Motor neuron (in vitro differentiated cells): ENCODE results near the gene VPS18. TPM values are rescaled to one million over a fixed set of nuclear protein-coding genes. Genes with fewer than 3 reads are reported as not detected.
A peak's percentile ranks its signal among the peaks of the same experiment; 100 is the strongest.

ENCODE experiments used
- ATAC-seq, 8 experiments: fragments of 200-7000 bp; cut with Tn5 transposase; replicated peaks in 6 of 8; 2 replicates each; pipeline ENCODE4 v1.8.0; 2021; ENCODE audit warnings: mild to moderate bottlenecking in 8 of 8, moderate library complexity in 8 of 8
- H3K27ac ChIP-seq, 2 donors: fragments of 250-450 bp; sonication (Bioruptor Pico); 2 replicates each; pipeline ENCODE4 v1.9.0; 2021; ENCODE audit warnings: antibody characterized with exemption in 2 of 2, mild to moderate bottlenecking in 2 of 2, moderate library complexity in 1 of 2
- H3K4me1 ChIP-seq, 2 donors: fragments of 250-450 bp; sonication (Bioruptor Pico); replicated peaks in 1 of 2; 2 replicates each; pipeline ENCODE4 v1.6.1; 2021; ENCODE audit warnings: antibody characterized with exemption in 2 of 2, mild to moderate bottlenecking in 2 of 2, moderate library complexity in 1 of 2
- H3K4me3 ChIP-seq, 5 donors: fragments of 250-450 bp; sonication (Bioruptor Pico); 2 replicates each; pipeline ENCODE4 v1.9.0; 2021; ENCODE audit warnings: antibody characterized with exemption in 5 of 5, mild to moderate bottlenecking in 5 of 5, moderate library complexity in 4 of 5
- WGBS, 10 experiments: fragments of 450-650 bp; shearing (Covaris generic); methylation state at CpG; one replicate each; pipeline ENCODE4 v1.0.0; 2022; 5-methylcytosine and 5-hydroxymethylcytosine counted together
- in situ Hi-C, 9 experiments: fragments of 400-800 bp; cut with MboI; loops; one replicate each; pipeline ENCODE4 v1.15.0; 2021; ENCODE audit warnings: low sequenced_read_pairs in 9 of 9, low pct_unique_long_range_greater_than_20kb in 2 of 9; ENCODE audit not compliant: unreplicated experiment in 9 of 9
- total RNA-seq, 8 experiments: library from RNA; unstranded; fragments of 300-600 nt; gene quantifications; 2 replicates each; pipeline versions ENCODE4 v1.2.3 to v1.2.4, GENCODE V29; 2022

VPS18 gene
- total RNA-seq, 8 experiments from 2014 or later, result 12.9 to 24.9 (median 19.3) TPM

- no peak for ATAC-seq
- Histone ChIP-seq H3K4me3 (no peak overlapping the region), H3K4me1 (no peaks in the 10 kb centered on the region), H3K27ac (no peak overlapping the region)
- in situ Hi-C loops, result no loop called here
- 57 to 100% (median 86%) methylated on average over 1 to 5 of the region's 6 CpGs; no CpG with 5 or more reads in 2 of the 10 experiments for WGBS, 10 experiments
Observed at GRCh38 chr15:40875991-40876730, 18.1 kb upstream of the VPS18 start.

- WGBS, 10 experiments, result 33 to 82% (median 45%) methylated on average over 1 to 2 of the region's 2 CpGs; no CpG with 5 or more reads in 4 of the 10 experiments
- no peak for ATAC-seq
- no peak overlapping the region for H3K4me3 ChIP-seq
- in situ Hi-C loops, result no loop called here
- H3K4me1 ChIP-seq, result no peaks in the 10 kb centered on the region
- H3K27ac ChIP-seq, result no peak overlapping the region
Observed at GRCh38 chr15:40877694-40878093, 16.6 kb upstream of the VPS18 start.

- 80% methylated on average over 1 of the region's 1 CpG; no CpG with 5 or more reads in 9 of the 10 experiments for WGBS, 10 experiments
- ATAC-seq, result peak in 2 of 8 experiments; percentile 58 to 61
- H3K4me1 ChIP-seq, result no peaks in the 10 kb centered on the region
- H3K27ac ChIP-seq, result no peak overlapping the region
- in situ Hi-C loops, result no loop called here
- H3K4me3 ChIP-seq, result no peak overlapping the region
Observed at GRCh38 chr15:40878785-40879184, 15.5 kb upstream of the VPS18 start.

GRCh38 chr15:40879609-40880008 lies 14.6 kb upstream of the VPS18 start:
- no peaks in the 10 kb centered on the region for H3K4me1 ChIP-seq
- WGBS, 10 experiments, result 20 to 100% (median 81%) methylated on average over 1 to 6 of the region's 6 CpGs; no CpG with 5 or more reads in 1 of the 10 experiments
- H3K4me3 ChIP-seq, result no peak overlapping the region
- in situ Hi-C loops, result no loop called here
- H3K27ac ChIP-seq, result no peak overlapping the region
- ATAC-seq, result peak in 2 of 8 experiments; percentile 76 to 83

GRCh38 chr15:40881351-40881750 lies 12.9 kb upstream of the VPS18 start:
- Histone ChIP-seq H3K4me3 (no peak overlapping the region), H3K27ac (no peak overlapping the region), H3K4me1 (no peaks in the 10 kb centered on the region)
- in situ Hi-C loops, result no loop called here
- ATAC-seq, result no peak
- WGBS, 10 experiments, result 55 to 100% (median 82%) methylated on average over 3 to 6 of the region's 6 CpGs; no CpG with 5 or more reads in 1 of the 10 experiments

GRCh38 chr15:40886586-40886985 lies 7.7 kb upstream of the VPS18 start:
- 0 to 80% (median 80%) methylated on average over 1 of the region's 1 CpG; no CpG with 5 or more reads in 7 of the 10 experiments for WGBS, 10 experiments
- Histone ChIP-seq H3K27ac (no peak overlapping the region), H3K4me3 (no peak overlapping the region), H3K4me1 (no peaks in the 10 kb centered on the region)
- in situ Hi-C loops, result no loop called here
- ATAC-seq, result peak in 3 of 8 experiments; percentile 67 to 89 (median 75)

GRCh38 chr15:40889112-40889511 lies 5.1 kb upstream of the VPS18 start:
- Histone ChIP-seq H3K4me3 (no peak overlapping the region), H3K4me1 (no peaks in the 10 kb centered on the region), H3K27ac (no peak overlapping the region)
- no peak for ATAC-seq
- in situ Hi-C loops, result no loop called here

- WGBS, 10 experiments, result 50 to 88% (median 71%) methylated on average over 1 to 5 of the region's 5 CpGs
- ATAC-seq, result no peak
- peaks cover 3 to 5% of the 10 kb centered on the region in 2 donors for H3K4me1 ChIP-seq
- in situ Hi-C loops, result no loop called here
- H3K27ac ChIP-seq, result no peak overlapping the region
- no peak overlapping the region for H3K4me3 ChIP-seq
Observed at GRCh38 chr15:40891138-40891537, 3.1 kb upstream of the VPS18 start.

- ATAC-seq, result peak in 5 of 8 experiments; percentile 4 to 16 (median 8)
- in situ Hi-C loops, result no loop called here
- H3K4me3 ChIP-seq, result no peak overlapping the region
- H3K27ac ChIP-seq, result no peak overlapping the region
- WGBS, 10 experiments, result 0 to 60% (median 0%) methylated on average over 1 to 3 of the region's 4 CpGs; no CpG with 5 or more reads in 3 of the 10 experiments
- peaks cover 3 to 5% of the 10 kb centered on the region in 2 donors for H3K4me1 ChIP-seq
Observed at GRCh38 chr15:40891810-40892446, 2.3 kb upstream of the VPS18 start.

GRCh38 chr15:40892447-40893012 lies 1.7 kb upstream of the VPS18 start:
- H3K4me1 ChIP-seq, result peaks cover 3 to 5% of the 10 kb centered on the region in 2 donors
- WGBS, 10 experiments, result 60 to 100% (median 83%) methylated on average over 1 to 2 of the region's 2 CpGs; no CpG with 5 or more reads in 5 of the 10 experiments
- H3K27ac ChIP-seq, result no peak overlapping the region
- H3K4me3 ChIP-seq, result no peak overlapping the region
- ATAC-seq, result no peak
- in situ Hi-C loops, result no loop called here

GRCh38 chr15:40893019-40893670 lies 1.1 kb upstream of the VPS18 start:
- in situ Hi-C loops, result no loop called here
- Histone ChIP-seq H3K4me3 (no peak overlapping the region), H3K4me1 (peaks cover 3 to 5% of the 10 kb centered on the region in 2 donors), H3K27ac (no peak overlapping the region)
- ATAC-seq, result no peak
- WGBS, 10 experiments, result 71 to 96% (median 94%) methylated on average over 2 to 16 of the region's 22 CpGs; no CpG with 5 or more reads in 6 of the 10 experiments

GRCh38 chr15:40894681-40895448 lies 615 bp downstream of the VPS18 start:
- peaks cover 3 to 5% of the 10 kb centered on the region in 2 donors for H3K4me1 ChIP-seq
- in situ Hi-C loops, result no loop called here
- 0 to 4% (median 0%) methylated on average over 2 to 12 of the region's 33 CpGs; no CpG with 5 or more reads in 3 of the 10 experiments for WGBS, 10 experiments
- peak overlapping the region; percentile 62 to 78 for H3K27ac ChIP-seq
- H3K4me3 ChIP-seq, result peak overlapping the region; percentile 63 to 67 (median 65)
- ATAC-seq, result peak; percentile 11 to 66 (median 22)
